Activated naive CD4-positive, alpha-beta T cell treated with anti-CD3 and anti-CD28 coated beads, Interleukin-2, amount 10 ng/mL, durations not matched to agents 7 days and 5 days (primary cell): Measurements from ENCODE around the gene ZNF598.
"Not testable (repeated sequence)": the region's sequence is repeated elsewhere in the genome, so short reads cannot be mapped to it uniquely, and the experiment has no call there.

Experiments
- CTCF ChIA-PET: fragments of 350-600 bp; sonication (Branson Sonifier 250); formaldehyde crosslinking; loops from one replicate; lab custom pipeline; 2021; ENCODE audit warnings: antibody characterized with exemption; lab: Charles Lee
- DNase-seq: peaks from one replicate; pipeline ENCODE4 v3.0.0-alpha.2; 2020
- H3K27ac Mint-ChIP-seq: one replicate; pipeline ENCODE4 v1.8.0; 2021; ENCODE audit warnings: mild to moderate bottlenecking, moderate library complexity, mixed read lengths
- H3K27me3 Mint-ChIP-seq: one replicate; pipeline ENCODE4 v1.8.0; 2021; ENCODE audit warnings: mild to moderate bottlenecking, mixed read lengths
- H3K36me3 Mint-ChIP-seq: one replicate; pipeline ENCODE4 v1.8.0; 2021; ENCODE audit warnings: mixed read lengths
- H3K4me1 Mint-ChIP-seq: one replicate; pipeline ENCODE4 v1.8.0; 2021; ENCODE audit warnings: mixed read lengths
- H3K4me3 Mint-ChIP-seq: one replicate; pipeline ENCODE4 v1.8.0; 2021; ENCODE audit warnings: mild to moderate bottlenecking, moderate library complexity, mixed read lengths
- H3K9me3 Mint-ChIP-seq: one replicate; pipeline ENCODE4 v1.8.0; 2021; ENCODE audit warnings: mixed read lengths

ZNF598 gene

DNA sequence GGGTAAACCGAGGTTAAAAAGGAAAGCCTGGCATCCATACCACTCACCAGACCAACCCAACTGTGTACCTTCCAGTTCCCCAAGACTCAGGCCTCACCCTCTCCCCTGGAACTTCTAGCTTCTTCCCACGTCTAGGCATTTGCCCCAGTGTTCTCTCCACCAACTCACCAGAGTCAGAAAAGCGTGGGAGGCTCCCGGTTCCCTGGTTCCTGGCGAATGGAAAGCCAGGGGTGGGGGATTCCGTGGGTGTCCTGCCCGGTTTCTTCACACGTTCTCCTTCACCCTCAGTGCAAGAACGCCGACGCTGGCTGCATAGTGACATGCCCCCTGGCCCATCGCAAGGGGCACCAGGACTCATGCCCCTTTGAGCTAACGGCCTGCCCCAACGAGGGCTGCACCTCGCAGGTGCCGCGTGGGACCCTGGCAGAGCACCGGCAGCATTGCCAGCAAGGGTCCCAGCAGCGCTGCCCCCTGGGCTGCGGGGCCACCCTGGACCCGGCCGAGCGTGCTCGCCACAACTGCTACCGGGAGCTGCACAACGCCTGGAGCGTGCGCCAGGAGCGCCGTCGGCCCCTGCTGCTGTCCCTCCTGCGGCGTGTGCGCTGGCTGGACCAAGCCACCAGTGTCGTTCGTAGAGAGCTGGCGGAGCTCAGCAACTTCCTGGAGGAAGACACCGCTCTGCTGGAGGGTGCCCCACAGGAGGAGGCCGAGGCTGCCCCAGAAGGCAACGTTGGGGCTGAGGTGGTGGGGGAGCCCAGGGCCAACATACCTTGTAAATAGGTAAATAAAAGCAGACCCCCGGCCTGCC lies 41.3 kb downstream of the ZNF598 start:
- H3K4me1 Mint-ChIP-seq: peaks cover 47% of the 10 kb centered on the region
- H3K36me3 Mint-ChIP-seq: peaks cover 16% of the 10 kb centered on the region
- peak overlapping the region; percentile 4 for H3K27ac Mint-ChIP-seq
- CTCF ChIA-PET: no interaction called here
- H3K27me3 Mint-ChIP-seq: no peaks in the 10 kb centered on the region
- no peak overlapping the region for H3K4me3 Mint-ChIP-seq
- no peaks in the 10 kb centered on the region for H3K9me3 Mint-ChIP-seq
- DNase-seq: no peak

DNA sequence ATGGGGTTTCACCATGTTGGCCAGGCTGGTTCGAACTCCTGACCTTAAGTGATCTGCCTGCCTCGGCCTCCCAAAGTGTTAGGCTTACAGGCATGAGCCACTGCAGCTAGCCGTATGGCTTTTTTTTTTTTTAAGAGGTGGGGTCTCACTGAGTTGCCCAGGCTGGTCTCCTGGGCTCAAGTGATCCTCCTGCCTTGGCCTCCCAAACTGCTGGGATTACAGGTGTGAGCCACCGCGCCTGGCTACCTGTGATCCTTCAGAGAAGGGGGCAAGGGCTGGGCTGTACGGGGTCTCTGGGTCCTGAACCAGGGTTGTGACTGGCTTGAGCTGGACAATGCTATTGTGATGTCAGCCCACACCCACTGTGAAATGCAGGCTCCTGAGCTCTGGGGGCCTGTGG lies 43.2 kb downstream of the ZNF598 start, which contains the start of gene RNF151:
TSS of gene RNF151 (plus strand) at position 397 of the 400 bp plus-strand sequence. CDS start 26 bp downstream, outside the sequence.
- Mint-ChIP-seq H3K27ac (peak within 1 kb of the TSS; percentile 96), H3K4me3 (peak within 1 kb of the TSS; percentile 92), H3K36me3 (peaks cover 27% of the 10 kb centered on the region), H3K9me3 (no peaks in the 10 kb centered on the region), H3K4me1 (peaks cover 49% of the 10 kb centered on the region), H3K27me3 (no peaks in the 10 kb centered on the region)
- DNase-seq: no peak
- CTCF ChIA-PET: no interaction called here

DNA sequence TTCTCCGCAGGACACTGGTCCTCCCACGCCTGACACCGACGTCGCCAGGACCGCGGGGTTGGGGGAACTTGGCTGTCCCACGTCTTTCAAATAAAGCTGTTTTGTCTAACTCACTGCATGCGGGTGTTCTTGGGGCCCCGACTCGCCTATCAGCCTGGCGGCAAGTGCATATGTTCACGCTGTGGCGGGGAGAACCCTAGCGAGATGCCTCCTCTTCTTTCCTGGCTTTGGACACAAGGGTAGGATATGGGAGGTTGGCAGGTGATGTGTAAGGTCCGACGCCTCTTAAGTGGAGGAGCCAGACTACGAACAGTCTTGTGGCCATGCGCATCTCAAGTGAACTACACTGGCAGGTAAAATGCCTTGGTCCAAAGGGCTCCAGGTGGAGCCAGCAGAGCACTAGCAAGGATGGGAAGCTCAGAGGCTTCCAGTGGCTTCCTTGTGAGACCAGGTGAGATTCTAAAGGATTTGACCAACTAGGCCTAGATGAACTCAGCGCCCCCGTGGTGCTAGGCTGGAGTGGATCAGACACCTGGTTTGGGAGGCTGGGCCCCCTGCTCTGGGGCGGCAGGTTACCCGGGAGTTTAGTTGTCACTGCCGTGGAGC lies 44.1 kb downstream of the ZNF598 start:
- Mint-ChIP-seq H3K9me3 (no peaks in the 10 kb centered on the region), H3K36me3 (peaks cover 32% of the 10 kb centered on the region), H3K27me3 (no peaks in the 10 kb centered on the region), H3K4me1 (peaks cover 48% of the 10 kb centered on the region), H3K4me3 (peak overlapping the region; percentile 92), H3K27ac (peak overlapping the region; percentile 96)
- CTCF ChIA-PET: interaction anchor here (0.5 to 1.5 kb wide), 2 partner anchors 39 to 1159 kb away, joined by 3 to 4 read pairs; no protein-coding TSS in a partner anchor
- no peak for DNase-seq

DNA sequence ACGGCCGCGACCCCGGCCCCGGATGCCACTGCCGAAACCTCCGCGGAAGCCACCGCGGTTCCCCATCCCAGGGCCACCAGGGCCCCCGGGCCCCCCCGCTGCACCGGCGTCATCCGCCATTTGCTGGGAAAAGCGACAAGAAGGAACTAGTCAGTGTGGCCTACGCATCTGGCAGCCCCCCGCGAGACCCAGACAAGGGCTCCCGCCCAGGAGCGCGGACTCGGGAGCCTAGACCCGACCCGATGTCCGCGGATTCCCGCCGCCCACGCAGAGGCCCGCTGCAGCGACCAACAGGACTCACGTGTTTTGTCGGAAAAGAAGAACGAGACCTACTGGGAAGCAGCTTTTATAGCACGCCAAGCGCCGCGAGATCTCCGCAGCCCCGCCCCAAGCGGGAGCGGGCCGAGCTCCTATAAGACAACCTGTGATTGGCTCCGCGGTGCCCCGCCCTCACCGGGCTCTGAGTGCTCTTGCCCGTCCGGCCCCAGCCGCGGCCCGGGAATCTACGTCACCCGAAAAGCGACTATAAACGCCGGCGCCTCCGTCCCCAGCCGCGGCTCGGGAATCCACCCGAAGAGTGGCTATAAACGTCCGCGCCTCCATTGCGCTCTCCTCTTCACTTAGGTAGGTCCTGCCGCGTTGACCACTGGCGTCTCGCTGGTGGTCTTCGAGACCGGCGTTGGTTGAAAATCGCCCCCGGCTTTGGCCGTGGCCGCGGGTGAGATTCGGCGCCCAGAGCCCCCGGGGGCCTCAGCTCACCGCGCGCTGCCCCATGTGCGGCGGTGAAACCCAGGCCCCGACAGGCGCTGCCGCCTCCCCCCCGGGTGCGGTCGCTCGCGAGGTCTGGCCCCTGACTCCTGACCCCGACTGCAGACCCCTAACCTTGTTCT lies 44.9 kb downstream of the ZNF598 start, which contains the start of gene RPS2:
TSS of gene RPS2 (minus strand) at position 321 of the 890 bp plus-strand sequence. CDS start at position 120, 201 bp downstream.
- H3K9me3 Mint-ChIP-seq: no peaks in the 10 kb centered on the region
- H3K27ac Mint-ChIP-seq: peak within 1 kb of the TSS; percentile 96
- CTCF ChIA-PET: interaction anchor here (1.2 to 1.5 kb wide), 2 partner anchors 23 to 39 kb away, joined by 3 to 4 read pairs; no protein-coding TSS in a partner anchor
- DNase-seq: peak; percentile 99
- H3K36me3 Mint-ChIP-seq: peaks cover 32% of the 10 kb centered on the region
- H3K4me1 Mint-ChIP-seq: peaks cover 49% of the 10 kb centered on the region
- H3K4me3 Mint-ChIP-seq: peak within 1 kb of the TSS; percentile 92
- no peaks in the 10 kb centered on the region for H3K27me3 Mint-ChIP-seq

DNA sequence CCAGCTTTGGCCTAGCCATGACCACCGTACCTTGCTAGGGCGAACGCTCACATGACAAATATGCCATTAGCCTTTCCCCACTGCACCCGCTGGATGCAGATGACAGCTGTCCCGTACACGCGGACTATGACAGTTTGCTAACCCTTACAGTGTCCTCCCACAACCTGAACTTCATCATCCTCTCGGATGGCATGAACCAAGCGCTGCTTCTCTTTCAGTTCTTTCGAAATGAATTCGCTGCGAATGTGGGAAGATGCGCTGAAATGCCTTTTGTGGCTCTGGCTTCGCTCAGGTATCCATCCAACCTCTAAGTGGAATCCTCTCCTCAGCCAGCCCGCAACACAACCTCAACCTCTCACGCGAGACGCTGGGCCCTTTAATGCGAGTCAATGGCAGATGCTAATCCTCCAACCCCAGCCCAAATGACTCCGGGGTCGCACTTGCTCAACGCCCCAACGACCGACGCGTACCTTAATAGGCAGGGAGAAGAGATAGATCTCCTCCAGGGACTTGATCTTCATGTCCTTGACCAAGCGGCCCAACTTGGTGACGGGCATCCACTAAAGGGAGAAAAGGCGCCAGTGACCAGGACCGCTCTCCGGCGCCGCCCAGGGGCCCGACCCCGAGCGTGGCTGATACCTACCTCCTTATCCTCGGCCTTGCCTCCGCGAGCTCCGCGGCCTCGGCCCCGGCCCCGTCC lies 45.7 kb downstream of the ZNF598 start:
- H3K4me3 Mint-ChIP-seq: peak overlapping the region; percentile 92
- no peaks in the 10 kb centered on the region for H3K27me3 Mint-ChIP-seq
- H3K9me3 Mint-ChIP-seq: no peaks in the 10 kb centered on the region
- peaks cover 32% of the 10 kb centered on the region for H3K36me3 Mint-ChIP-seq
- peak; percentile 53 for DNase-seq
- CTCF ChIA-PET: interaction anchor here (1.2 to 1.5 kb wide), 2 partner anchors 22 to 40 kb away, joined by 3 to 4 read pairs; no protein-coding TSS in a partner anchor
- H3K27ac Mint-ChIP-seq: peak overlapping the region; percentile 93
- peaks cover 52% of the 10 kb centered on the region for H3K4me1 Mint-ChIP-seq

DNA sequence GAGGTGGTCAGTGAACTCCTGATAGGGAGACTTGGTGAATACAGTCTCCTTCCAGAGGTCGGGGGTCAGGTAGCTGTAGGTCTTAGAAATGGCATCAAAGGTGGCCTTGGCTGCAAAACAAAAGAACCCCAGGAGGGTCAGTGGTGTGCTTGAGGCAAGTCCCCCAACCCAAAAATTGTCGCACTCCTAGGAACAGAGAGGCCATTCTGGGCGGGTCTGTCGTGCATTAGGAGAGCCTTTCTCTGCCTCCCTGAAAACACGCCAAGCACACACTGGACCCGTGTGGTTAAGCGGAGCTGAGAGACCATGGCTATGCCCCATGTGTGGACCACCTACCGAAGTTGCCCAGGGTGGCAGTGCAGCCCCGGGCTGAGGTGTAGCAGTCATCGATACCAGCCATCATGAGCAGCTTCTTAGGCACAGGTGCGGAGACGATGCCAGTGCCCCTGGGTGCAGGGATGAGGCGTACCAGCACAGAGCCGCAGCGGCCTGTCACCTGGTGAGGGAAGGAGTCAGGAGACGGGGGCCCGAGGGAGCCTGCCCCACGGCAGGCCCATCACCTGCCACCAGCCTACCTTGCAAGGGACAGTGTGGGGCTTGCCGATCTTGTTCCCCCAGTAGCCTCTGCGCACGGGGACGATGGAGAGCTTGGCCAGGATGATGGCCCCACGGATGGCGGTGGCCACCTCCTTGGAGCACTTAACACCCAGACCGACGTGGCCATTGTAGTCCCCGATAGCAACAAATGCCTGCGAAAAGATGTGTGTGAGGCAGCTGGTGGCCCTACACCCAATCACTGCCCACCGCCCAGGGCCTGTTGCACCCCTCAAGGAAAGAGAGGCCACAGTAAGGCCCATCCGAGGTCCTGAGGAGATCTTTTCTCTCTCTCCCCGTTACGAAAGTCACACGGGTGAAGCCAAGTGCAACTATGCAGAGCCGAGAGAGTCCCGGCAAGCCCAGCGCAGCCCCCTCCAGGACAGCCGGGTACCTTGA lies 47.2 kb downstream of the ZNF598 start:
- H3K27me3 Mint-ChIP-seq, CTCF ChIA-PET, DNase-seq, H3K9me3 Mint-ChIP-seq: not testable (repeated sequence)
- Mint-ChIP-seq H3K4me3 (peak overlapping the region; percentile 92), H3K36me3 (peaks cover 32% of the 10 kb centered on the region), H3K4me1 (peaks cover 51% of the 10 kb centered on the region), H3K27ac (peak overlapping the region; percentile 94)

DNA sequence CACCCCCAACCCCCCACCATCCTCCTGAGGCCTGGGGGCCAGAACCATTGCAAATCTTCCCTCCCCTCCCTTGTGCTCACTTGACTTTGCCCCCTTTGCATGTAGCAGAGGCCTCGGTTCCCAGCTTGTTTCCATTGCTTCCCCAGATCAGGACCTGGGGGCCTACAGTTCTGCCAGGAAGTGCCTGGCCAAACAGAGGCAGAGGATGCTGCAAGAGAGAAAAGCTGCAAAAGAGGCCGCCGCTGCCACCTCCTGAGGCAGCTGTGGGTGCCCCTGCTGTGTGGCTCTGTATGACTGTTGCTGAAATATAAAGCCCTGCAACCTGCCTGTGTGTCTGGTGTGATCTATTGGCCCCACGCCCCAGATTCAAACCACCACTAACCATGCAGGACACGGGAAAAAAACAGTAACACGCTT lies 48.0 kb downstream of the ZNF598 start:
- Mint-ChIP-seq H3K27me3 (peaks cover 5% of the 10 kb centered on the region), H3K4me1 (peaks cover 50% of the 10 kb centered on the region), H3K27ac (peak overlapping the region; percentile 94), H3K4me3 (peak overlapping the region; percentile 46), H3K36me3 (peaks cover 32% of the 10 kb centered on the region), H3K9me3 (no peaks in the 10 kb centered on the region)
- CTCF ChIA-PET: no interaction called here
- DNase-seq: no peak

DNA sequence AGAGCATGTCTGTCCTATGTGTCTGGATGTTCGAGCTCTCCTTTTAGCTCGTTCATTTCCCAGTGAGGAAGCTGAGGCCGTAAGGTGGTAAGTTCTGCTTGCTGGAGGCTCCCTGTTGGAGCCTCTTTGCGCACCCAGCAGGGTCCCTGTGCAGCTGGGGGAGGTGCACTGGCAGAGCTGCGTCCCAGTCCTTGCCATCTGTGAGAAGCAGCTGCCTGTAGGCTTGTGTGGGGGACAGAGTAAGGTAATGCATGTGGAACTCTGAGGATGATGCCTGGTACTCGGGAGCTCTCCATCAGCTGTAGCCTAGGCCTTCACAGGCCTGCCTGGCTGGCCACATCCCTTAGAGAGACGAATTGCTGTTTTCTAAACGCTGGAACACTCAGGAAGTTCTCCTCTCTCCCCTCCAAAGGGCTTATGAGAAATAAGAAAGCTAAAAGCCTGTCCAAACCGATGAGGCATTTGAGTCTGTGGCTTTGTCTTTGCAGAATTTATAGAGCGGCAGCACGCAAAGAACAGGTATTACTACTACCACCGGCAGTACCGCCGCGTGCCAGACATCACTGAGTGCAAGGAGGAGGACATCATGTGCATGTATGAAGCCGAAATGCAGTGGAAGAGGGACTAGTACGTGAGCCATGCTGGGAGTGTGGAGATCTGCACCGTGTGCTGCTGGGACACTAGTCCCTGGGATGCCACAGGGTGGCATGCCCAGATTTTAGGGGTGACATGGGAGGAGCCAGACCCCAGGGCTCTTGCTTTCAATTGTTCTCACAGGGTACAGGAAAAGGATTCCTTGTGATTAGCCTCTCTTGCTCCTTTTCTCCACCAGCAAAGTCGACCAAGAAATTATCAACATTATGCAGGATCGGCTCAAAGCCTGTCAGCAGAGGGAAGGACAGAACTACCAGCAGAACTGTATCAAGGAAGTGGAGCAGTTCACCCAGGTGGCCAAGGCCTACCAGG lies 48.7 kb downstream of the ZNF598 start:
- Mint-ChIP-seq H3K9me3 (no peaks in the 10 kb centered on the region), H3K27me3 (peaks cover 11% of the 10 kb centered on the region), H3K4me1 (peaks cover 50% of the 10 kb centered on the region), H3K4me3 (peak overlapping the region; percentile 95), H3K27ac (peak overlapping the region; percentile 94), H3K36me3 (peaks cover 32% of the 10 kb centered on the region)
- DNase-seq: no peak
- CTCF ChIA-PET: interaction anchor here (1.5 kb wide), 1 partner anchor 11 kb away, joined by 3 read pairs; the partner anchor contains the start of gene TBL3

DNA sequence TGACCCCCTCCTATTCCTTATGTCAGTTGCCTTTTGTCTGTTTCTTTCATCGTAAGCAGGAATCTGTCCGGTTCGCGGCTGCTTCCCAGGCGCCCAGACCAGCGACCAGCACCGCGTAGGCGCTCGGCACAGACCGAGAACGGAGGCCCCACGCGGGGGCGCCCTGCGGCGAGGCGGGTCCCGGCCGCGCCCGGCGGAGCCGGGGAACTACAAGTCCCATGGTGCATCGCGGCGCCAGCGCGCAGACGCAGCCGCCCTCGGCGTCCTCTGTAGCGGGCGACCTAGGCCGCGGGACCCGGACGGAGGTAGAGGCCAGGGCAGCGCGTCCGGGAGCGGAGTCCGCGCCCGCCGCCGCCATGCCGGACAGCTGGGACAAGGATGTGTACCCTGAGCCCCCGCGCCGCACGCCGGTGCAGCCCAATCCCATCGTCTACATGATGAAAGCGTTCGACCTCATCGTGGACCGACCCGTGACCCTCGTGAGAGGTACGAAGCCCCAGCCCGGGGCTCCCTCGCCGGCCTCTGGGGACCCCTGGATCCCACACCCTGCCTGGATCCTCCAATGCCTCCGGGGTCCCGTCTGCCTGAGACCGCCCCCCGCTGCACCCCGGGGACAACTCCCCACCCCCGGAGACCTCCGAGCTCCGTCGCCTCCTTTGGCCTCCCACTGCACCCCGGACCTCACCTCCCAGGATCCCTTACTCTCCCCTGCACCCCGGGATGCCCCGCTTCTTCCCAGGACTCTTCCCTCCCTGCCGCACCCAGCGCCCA lies 50.2 kb downstream of the ZNF598 start, which contains the start of gene NDUFB10:
TSS of gene NDUFB10 (plus strand) at position 270 of the 771 bp plus-strand sequence. CDS start at position 357, 87 bp downstream.
- CTCF ChIA-PET: interaction anchor here (1.8 kb wide), 1 partner anchor 12 kb away, joined by 4 read pairs; the partner anchor contains the start of gene TBL3
- peak within 1 kb of the TSS; percentile 95 for H3K4me3 Mint-ChIP-seq
- peaks cover 20% of the 10 kb centered on the region for H3K27me3 Mint-ChIP-seq
- peak within 1 kb of the TSS; percentile 94 for H3K27ac Mint-ChIP-seq
- H3K9me3 Mint-ChIP-seq: no peaks in the 10 kb centered on the region
- H3K36me3 Mint-ChIP-seq: peaks cover 28% of the 10 kb centered on the region
- DNase-seq: peak; percentile 94
- H3K4me1 Mint-ChIP-seq: peaks cover 44% of the 10 kb centered on the region

DNA sequence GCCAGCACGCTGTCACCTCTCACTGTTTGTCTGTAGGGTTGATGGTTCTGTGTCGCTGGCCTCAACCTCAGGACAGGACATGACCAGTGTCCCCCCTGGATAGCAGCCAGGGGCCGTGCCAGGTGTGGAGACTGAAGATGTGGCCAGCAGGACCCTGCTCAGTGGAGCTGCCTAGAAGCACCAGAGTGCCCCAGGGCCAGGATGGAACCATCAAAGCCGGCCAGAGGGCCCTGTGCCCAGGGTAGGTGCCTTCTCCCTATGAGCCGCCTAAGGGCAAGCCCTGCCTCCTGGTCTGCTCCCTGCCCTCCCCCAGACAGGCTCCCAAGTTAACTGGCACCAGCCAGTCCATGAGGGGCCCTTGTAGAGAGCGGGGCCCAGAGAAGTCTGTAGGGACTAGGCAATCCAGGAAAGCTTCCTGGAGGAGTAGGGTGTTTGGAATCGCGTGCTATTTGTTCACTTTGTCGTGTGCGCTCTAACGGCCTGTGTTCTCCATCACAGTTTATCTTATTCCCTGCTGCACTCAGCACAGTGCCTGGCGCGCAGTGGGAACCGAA lies 50.8 kb downstream of the ZNF598 start:
- Mint-ChIP-seq H3K36me3 (peaks cover 23% of the 10 kb centered on the region), H3K27ac (peak overlapping the region; percentile 62), H3K4me1 (peaks cover 40% of the 10 kb centered on the region), H3K27me3 (peaks cover 21% of the 10 kb centered on the region), H3K9me3 (no peaks in the 10 kb centered on the region), H3K4me3 (peak overlapping the region; percentile 95)
- CTCF ChIA-PET: interaction anchor here (1.8 to 2.2 kb wide), 2 partner anchors 13 kb away, joined by 4 to 6 read pairs; partner anchors contain the start of gene TBL3
- DNase-seq: no peak
